Right atrium auricular region (tissue), 2 donors: Measurements from ENCODE around the gene PRRT1. TPM values are rescaled to one million over a fixed set of nuclear protein-coding genes. Genes with fewer than 3 reads are reported as not detected.

Experiments used
- DNase-seq: peaks from one replicate; pipeline ENCODE4 v3.0.0-alpha.2; 2019; ENCODE audit warnings: low spot score
- H3K27ac ChIP-seq, 2 donors: fragments of 200-600 bp; sonication (generic); 1 replicate in 1 of 2; 2 replicates in 1 of 2; pipeline ENCODE4 v1.5.1; 2016 to 2019
- H3K27me3 ChIP-seq, 2 donors: fragments of 200-600 bp; sonication (generic); one replicate each; pipeline versions ENCODE4 v1.5.1 to v1.6.0; 2017 to 2019
- H3K36me3 ChIP-seq: fragments of 200-600 bp; sonication (generic); one replicate; pipeline ENCODE4 v1.5.1; 2016
- H3K4me1 ChIP-seq, 2 donors: fragments of 200-600 bp; sonication (generic); one replicate each; pipeline versions ENCODE4 v1.5.1 to v1.6.0; 2017 to 2019
- H3K4me3 ChIP-seq, 2 donors: fragments of 200-600 bp; sonication (generic); 1 replicate in 1 of 2; 2 replicates in 1 of 2; pipeline ENCODE4 v1.5.1; 2017 to 2019; ENCODE audit warnings: mild to moderate bottlenecking in 1 of 2, moderate library complexity in 1 of 2
- H3K9me3 ChIP-seq, 2 donors: fragments of 200-600 bp; sonication (generic); one replicate each; pipeline ENCODE4 v1.5.1; 2019
- CTCF ChIP-seq, 2 donors: fragments of 200-600 bp; sonication (generic); IDR thresholded peaks; one replicate each; pipeline ENCODE4 v1.5.1; 2019; ENCODE audit warnings: antibody characterized with exemption in 2 of 2
- total RNA-seq, 2 donors: library from RNA; depleted of rRNA; stranded (reverse); fragments of >200 nt; gene quantifications; one replicate each; pipeline ENCODE4 v1.1.0, GENCODE V29; 2016

The PRRT1 gene
- total RNA-seq, 2 donors from 2014 or later, result 0.70 to 1.1 TPM

- H3K36me3 ChIP-seq, result peaks cover 49% of the 10 kb centered on the region
- DNase-seq, result no peak
- peaks cover 0 to 11% of the 10 kb centered on the region in 2 donors for H3K4me1 ChIP-seq
- H3K27me3 ChIP-seq, result no peaks in the 10 kb centered on the region
- TF ChIP-seq CTCF (IDR thresholded peaks at IDR 0.05), result no peak
- no peaks in the 10 kb centered on the region for H3K9me3 ChIP-seq
- H3K27ac ChIP-seq, result no peak overlapping the region
- H3K4me3 ChIP-seq, result no peak overlapping the region
Measured at GRCh38 chr6:32170294-32170693, 18.6 kb upstream of the PRRT1 start.

GRCh38 chr6:32168807-32169591, 17.3 kb upstream of the PRRT1 start:
- no peaks in the 10 kb centered on the region for H3K27me3 ChIP-seq
- peaks cover 53% of the 10 kb centered on the region for H3K36me3 ChIP-seq
- no peaks in the 10 kb centered on the region for H3K4me1 ChIP-seq
- H3K4me3 ChIP-seq, result no peak overlapping the region
- no peaks in the 10 kb centered on the region for H3K9me3 ChIP-seq
- no peak overlapping the region for H3K27ac ChIP-seq
- TF ChIP-seq CTCF (IDR thresholded peaks at IDR 0.05), result no peak
- DNase-seq, result no peak

- no peak for TF ChIP-seq CTCF (IDR thresholded peaks at IDR 0.05)
- Histone ChIP-seq H3K36me3 (peaks cover 58% of the 10 kb centered on the region), H3K27me3 (no peaks in the 10 kb centered on the region), H3K9me3 (no peaks in the 10 kb centered on the region), H3K4me3 (no peak overlapping the region), H3K4me1 (no peaks in the 10 kb centered on the region), H3K27ac (no peak overlapping the region)
- no peak for DNase-seq
Measured at GRCh38 chr6:32168350-32168749, 16.6 kb upstream of the PRRT1 start.

GRCh38 chr6:32167761-32168262, 16.1 kb upstream of the PRRT1 start:
- Histone ChIP-seq H3K27ac (no peak overlapping the region), H3K27me3 (no peaks in the 10 kb centered on the region), H3K4me1 (no peaks in the 10 kb centered on the region), H3K9me3 (no peaks in the 10 kb centered on the region), H3K4me3 (no peak overlapping the region), H3K36me3 (peaks cover 63% of the 10 kb centered on the region)
- DNase-seq, result no peak
- no peak for TF ChIP-seq CTCF (IDR thresholded peaks at IDR 0.05)

- no peak for TF ChIP-seq CTCF (IDR thresholded peaks at IDR 0.05)
- no peaks in the 10 kb centered on the region for H3K9me3 ChIP-seq
- no peak overlapping the region for H3K27ac ChIP-seq
- no peaks in the 10 kb centered on the region for H3K4me1 ChIP-seq
- H3K36me3 ChIP-seq, result peaks cover 66% of the 10 kb centered on the region
- DNase-seq, result no peak
- H3K27me3 ChIP-seq, result no peaks in the 10 kb centered on the region
- H3K4me3 ChIP-seq, result no peak overlapping the region
Measured at GRCh38 chr6:32167154-32167760, 15.5 kb upstream of the PRRT1 start.
